ENCODE data around the gene ZNF491. TPM values are rescaled to one million over a fixed set of nuclear protein-coding genes. Genes with fewer than 3 reads are reported as not detected.
A peak's percentile ranks its signal among the peaks of the same experiment; 100 is the strongest.
"Not testable (repeated sequence)": the region's sequence is repeated elsewhere in the genome, so short reads cannot be mapped to it uniquely, and the experiment has no call there.

The ZNF491 gene
- total RNA-seq, 2 donors from 2014 or later = 0.46 to 2.4 TPM

GRCh38 chr19:11821474-11822109 lies 23.3 kb downstream of the ZNF491 start:
- ATAC-seq (replicated peaks in 1 of 2) = peak; percentile 56 to 70
- Mint-ChIP-seq H3K36me3 (ENCODE audit: insufficient read depth in 2 of 2) (peaks cover 18 to 49% of the 10 kb centered on the region in 2 donors), H3K4me3 (no peak overlapping the region), H3K27me3 (ENCODE audit: low read depth) (no peaks in the 10 kb centered on the region), H3K9me3 (peaks cover 6 to 19% of the 10 kb centered on the region in 2 donors), H3K4me1 (ENCODE audit: low read depth) (peaks cover 9% of the 10 kb centered on the region), H3K27ac (no peak overlapping the region)
- DNase-seq = peak in 1 of 2 donors; percentile 13

GRCh38 chr19:11828957-11829876 lies 30.9 kb downstream of the ZNF491 start:
- H3K4me3 Mint-ChIP-seq; H3K27me3 Mint-ChIP-seq (ENCODE audit: low read depth); H3K27ac Mint-ChIP-seq; DNase-seq: not testable (repeated sequence)
- Mint-ChIP-seq H3K36me3 (ENCODE audit: insufficient read depth in 2 of 2) (peaks cover 37 to 79% of the 10 kb centered on the region in 2 donors), H3K9me3 (peaks cover 28 to 34% of the 10 kb centered on the region in 2 donors), H3K4me1 (ENCODE audit: low read depth) (peaks cover 14% of the 10 kb centered on the region)
- peak in 1 of 2 donors; percentile 22 for ATAC-seq (replicated peaks in 1 of 2)

DNA sequence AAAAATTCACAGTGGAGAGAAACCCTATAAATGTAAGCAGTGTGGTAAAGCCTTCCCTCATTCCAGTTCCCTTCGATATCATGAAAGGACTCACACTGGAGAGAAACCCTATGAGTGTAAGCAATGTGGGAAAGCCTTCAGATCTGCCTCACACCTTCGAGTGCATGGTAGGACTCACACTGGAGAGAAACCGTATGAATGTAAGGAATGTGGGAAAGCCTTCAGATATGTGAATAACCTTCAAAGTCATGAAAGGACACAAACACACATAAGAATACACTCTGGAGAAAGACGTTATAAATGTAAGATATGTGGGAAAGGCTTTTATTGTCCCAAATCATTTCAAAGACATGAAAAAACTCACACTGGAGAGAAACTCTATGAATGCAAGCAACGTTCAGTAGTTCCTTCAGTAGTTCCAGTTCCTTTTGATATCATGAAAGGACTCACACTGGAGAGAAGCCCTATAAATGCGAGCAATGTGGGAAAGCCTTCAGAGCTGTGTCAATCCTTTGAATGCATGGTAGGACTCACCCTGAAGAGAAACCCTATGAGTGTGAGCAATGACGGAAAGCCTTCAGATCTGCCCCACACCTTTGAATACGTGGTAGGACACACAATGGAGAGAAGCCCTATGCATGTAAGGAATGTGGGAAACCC lies 34.1 kb downstream of the ZNF491 start:
- Mint-ChIP-seq H3K27me3 (ENCODE audit: low read depth) (no peaks in the 10 kb centered on the region), H3K36me3 (ENCODE audit: insufficient read depth in 2 of 2) (peaks cover 38 to 78% of the 10 kb centered on the region in 2 donors), H3K27ac (no peak overlapping the region), H3K4me1 (ENCODE audit: low read depth) (peaks cover 14% of the 10 kb centered on the region), H3K4me3 (no peak overlapping the region), H3K9me3 (peaks cover 30 to 35% of the 10 kb centered on the region in 2 donors)
- DNase-seq (no peak), ATAC-seq (replicated peaks in 1 of 2) (no peak)

GRCh38 chr19:11833541-11833940 lies 35.2 kb downstream of the ZNF491 start:
- peaks cover 26 to 35% of the 10 kb centered on the region in 2 donors for H3K9me3 Mint-ChIP-seq

DNA sequence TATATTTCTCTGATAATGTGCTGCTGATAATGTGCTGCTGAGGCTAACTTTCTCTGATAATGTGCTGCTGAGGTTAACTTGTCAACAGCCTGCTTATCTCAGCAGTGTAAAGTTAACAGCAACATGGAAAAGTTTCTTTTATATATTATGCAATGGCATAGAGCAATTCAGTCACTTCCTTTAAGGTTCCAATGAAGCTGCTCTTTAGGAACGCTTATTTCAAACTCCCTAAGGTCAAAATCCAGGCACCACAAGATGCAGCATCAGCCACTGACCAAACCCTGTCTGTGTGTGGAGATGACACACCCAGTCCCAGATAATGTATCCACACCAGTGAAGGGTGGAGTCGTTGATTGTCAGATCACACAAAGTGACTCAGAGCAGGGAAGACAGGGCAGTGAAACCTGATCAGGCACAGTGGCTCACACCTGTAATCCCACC lies 37.3 kb downstream of the ZNF491 start:
- peaks cover 19 to 28% of the 10 kb centered on the region in 2 donors for H3K9me3 Mint-ChIP-seq
- not testable (repeated sequence) for DNase-seq; H3K4me1 Mint-ChIP-seq (ENCODE audit: low read depth); ATAC-seq (replicated peaks in 1 of 2); H3K4me3 Mint-ChIP-seq; H3K27me3 Mint-ChIP-seq (ENCODE audit: low read depth); H3K27ac Mint-ChIP-seq
- peaks cover 23 to 48% of the 10 kb centered on the region in 2 donors for H3K36me3 Mint-ChIP-seq (ENCODE audit: insufficient read depth in 2 of 2)

More at GRCh38 chr19:11833541-11833940, 35.2 kb downstream of the ZNF491 start:
- no peak for ATAC-seq (replicated peaks in 1 of 2)
- Mint-ChIP-seq H3K27me3 (ENCODE audit: low read depth) (no peaks in the 10 kb centered on the region), H3K27ac (no peak overlapping the region), H3K36me3 (ENCODE audit: insufficient read depth in 2 of 2) (peaks cover 37 to 68% of the 10 kb centered on the region in 2 donors), H3K4me3 (no peak overlapping the region), H3K4me1 (ENCODE audit: low read depth) (peaks cover 14% of the 10 kb centered on the region)
- no peak for DNase-seq

DNA sequence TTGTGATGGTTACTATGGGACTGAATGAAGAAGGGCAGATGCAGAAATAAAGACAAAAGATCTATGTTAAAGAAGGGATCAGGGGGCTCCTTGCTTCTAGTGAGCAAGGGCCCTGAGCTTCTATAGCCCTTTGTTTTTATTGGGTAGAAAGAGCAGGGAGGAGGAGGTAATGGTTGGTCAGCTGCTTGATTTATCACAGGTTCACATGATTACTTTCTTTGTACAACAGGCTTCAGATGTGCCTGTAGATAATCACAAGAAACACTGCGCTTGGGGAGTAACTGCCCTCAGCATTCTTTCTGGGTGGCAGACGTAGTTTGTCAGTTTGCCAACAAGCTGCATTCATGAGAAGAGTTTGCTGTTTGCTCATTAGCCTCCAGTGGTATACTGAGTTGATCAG lies 45.4 kb downstream of the ZNF491 start:
- H3K4me3 Mint-ChIP-seq = no peak overlapping the region
- peaks cover 5 to 6% of the 10 kb centered on the region in 2 donors for H3K36me3 Mint-ChIP-seq (ENCODE audit: insufficient read depth in 2 of 2)

GRCh38 chr19:11847615-11848014 lies 49.3 kb downstream of the ZNF491 start:
- not testable (repeated sequence) for H3K9me3 Mint-ChIP-seq; H3K27ac Mint-ChIP-seq; H3K27me3 Mint-ChIP-seq (ENCODE audit: low read depth); ATAC-seq (replicated peaks in 1 of 2); DNase-seq
- Mint-ChIP-seq H3K4me3 (peak overlapping the region; percentile 87 to 89), H3K4me1 (ENCODE audit: low read depth) (peaks cover 31% of the 10 kb centered on the region), H3K36me3 (ENCODE audit: insufficient read depth in 2 of 2) (peaks cover 12 to 24% of the 10 kb centered on the region in 2 donors)

More for the DNA sequence above, 45.4 kb downstream of the ZNF491 start:
- peaks cover 31% of the 10 kb centered on the region for H3K4me1 Mint-ChIP-seq (ENCODE audit: low read depth)
- DNase-seq = no peak
- no peaks in the 10 kb centered on the region for H3K27me3 Mint-ChIP-seq (ENCODE audit: low read depth)
- no peak for ATAC-seq (replicated peaks in 1 of 2)
- H3K27ac Mint-ChIP-seq = no peak overlapping the region
- H3K9me3 Mint-ChIP-seq = peaks cover 0 to 7% of the 10 kb centered on the region in 2 donors

DNA sequence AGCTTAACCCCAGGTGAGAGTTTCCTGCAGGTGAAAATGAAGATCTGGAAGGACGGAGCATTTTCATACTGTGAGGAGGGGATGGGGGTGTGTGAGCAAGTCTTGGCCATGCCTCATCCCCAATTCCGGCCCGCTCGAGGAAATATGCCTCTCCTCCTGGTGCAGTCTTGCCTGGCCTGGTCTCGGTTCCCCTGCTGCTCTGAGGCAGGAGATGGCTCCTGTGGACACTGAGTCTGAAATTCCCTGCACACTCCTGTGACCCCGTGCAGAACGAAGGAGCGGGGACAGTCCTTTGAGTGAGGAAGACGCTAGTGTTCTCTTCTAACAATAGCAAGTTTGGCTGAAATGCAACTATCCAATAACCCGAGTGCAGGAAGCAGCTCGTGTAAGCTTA lies 49.9 kb downstream of the ZNF491 start:
- Mint-ChIP-seq H3K27me3 (ENCODE audit: low read depth) (no peaks in the 10 kb centered on the region), H3K9me3 (peaks cover 0 to 6% of the 10 kb centered on the region in 2 donors), H3K4me1 (ENCODE audit: low read depth) (peaks cover 26% of the 10 kb centered on the region), H3K36me3 (ENCODE audit: insufficient read depth in 2 of 2) (peaks cover 14 to 20% of the 10 kb centered on the region in 2 donors), H3K4me3 (peak overlapping the region; percentile 87 to 89), H3K27ac (no peak overlapping the region)
- peak in 1 of 2 donors; percentile 40 for ATAC-seq (replicated peaks in 1 of 2)
- DNase-seq = no peak

DNA sequence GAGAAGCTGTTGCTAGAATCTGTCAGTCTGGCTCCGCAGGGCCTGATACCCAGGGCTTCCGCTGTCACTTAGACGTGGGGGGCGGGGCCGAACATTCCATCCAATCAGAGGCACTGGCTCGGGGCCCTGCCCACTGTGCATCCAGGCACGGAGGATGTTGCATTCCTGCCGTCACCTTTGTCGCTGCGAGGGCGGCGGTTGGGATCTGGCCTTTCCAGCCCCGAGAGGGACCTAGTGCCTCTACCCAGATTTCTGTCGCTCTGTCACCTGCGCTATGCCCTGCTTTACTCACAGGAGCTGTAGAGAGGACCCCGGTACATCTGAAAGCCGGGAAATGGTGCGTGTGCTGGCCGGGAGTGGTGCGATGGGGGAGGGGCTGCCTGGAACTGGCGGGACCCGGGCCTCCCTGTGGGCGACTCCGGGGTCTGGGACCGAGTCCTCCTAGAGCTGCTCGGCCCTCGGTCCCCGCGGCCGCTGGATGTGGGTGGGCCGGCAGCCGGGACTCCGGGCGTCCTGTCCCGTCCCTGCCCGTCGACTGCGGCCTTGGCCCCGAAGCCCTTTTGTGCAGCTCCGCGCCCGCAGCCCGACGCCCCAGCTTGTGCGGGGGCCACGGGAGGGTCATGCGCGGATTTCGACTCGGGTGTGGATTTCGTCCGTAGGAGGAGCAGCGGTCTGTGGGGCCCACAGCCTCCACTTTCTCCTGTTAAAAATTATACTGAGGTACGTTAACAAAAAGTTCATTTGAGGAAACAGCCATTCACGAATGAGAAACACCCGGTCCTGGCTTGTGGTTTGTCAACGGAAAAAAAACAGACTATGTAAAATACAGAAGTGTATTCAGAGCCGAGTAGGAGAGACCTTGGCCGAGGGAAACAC lies 50.5 kb downstream of the ZNF491 start, which contains the start of gene ZNF439:
TSS of gene ZNF439 (plus strand) at position 133 of the 876 bp plus-strand sequence. CDS start at position 275, 142 bp downstream.
- ATAC-seq (replicated peaks in 1 of 2) = peak; percentile 99 to 100
- Mint-ChIP-seq H3K9me3 (peaks cover 0 to 5% of the 10 kb centered on the region in 2 donors), H3K27ac (peak within 1 kb of the TSS; percentile 8), H3K4me3 (peak within 1 kb of the TSS; percentile 87 to 89), H3K27me3 (ENCODE audit: low read depth) (no peaks in the 10 kb centered on the region), H3K36me3 (ENCODE audit: insufficient read depth in 2 of 2) (peaks cover 13 to 20% of the 10 kb centered on the region in 2 donors), H3K4me1 (ENCODE audit: low read depth) (peaks cover 20% of the 10 kb centered on the region)
- peak; percentile 90 to 94 for DNase-seq

DNA sequence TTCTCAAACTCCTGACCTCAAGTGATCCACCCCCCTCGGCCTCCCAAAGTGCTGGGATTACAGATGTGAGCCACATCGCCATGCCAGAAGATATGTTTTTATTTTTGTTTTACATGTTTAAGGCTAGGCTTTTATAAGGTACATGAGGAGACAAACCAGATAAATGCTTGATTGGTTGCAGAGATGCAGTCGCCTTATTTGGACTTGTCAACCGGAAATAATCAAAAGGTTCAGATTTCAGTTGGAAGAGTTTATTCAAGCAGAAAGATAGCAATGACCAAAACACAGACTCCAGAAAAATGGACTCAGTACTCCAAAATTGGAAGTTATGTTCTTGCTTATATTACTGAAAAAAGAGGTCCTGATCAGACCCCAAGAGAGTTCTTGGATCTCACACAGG lies 52.0 kb downstream of the ZNF491 start:
- Mint-ChIP-seq H3K36me3 (ENCODE audit: insufficient read depth in 2 of 2) (peaks cover 21 to 28% of the 10 kb centered on the region in 2 donors), H3K4me3 (peak overlapping the region in 1 of 2 donors; percentile 87)
- not testable (repeated sequence) for H3K27me3 Mint-ChIP-seq (ENCODE audit: low read depth)

GRCh38 chr19:11853358-11853757 lies 55.0 kb downstream of the ZNF491 start:
- no peak overlapping the region for H3K27ac Mint-ChIP-seq
- ATAC-seq (replicated peaks in 1 of 2) = no peak
- no peaks in the 10 kb centered on the region for H3K27me3 Mint-ChIP-seq (ENCODE audit: low read depth)
- H3K36me3 Mint-ChIP-seq (ENCODE audit: insufficient read depth in 2 of 2) = peaks cover 30 to 43% of the 10 kb centered on the region in 2 donors
- peaks cover 0 to 20% of the 10 kb centered on the region in 2 donors for H3K9me3 Mint-ChIP-seq
- no peak overlapping the region for H3K4me3 Mint-ChIP-seq
- peaks cover 11% of the 10 kb centered on the region for H3K4me1 Mint-ChIP-seq (ENCODE audit: low read depth)
- no peak for DNase-seq

More for the DNA sequence above, 52.0 kb downstream of the ZNF491 start:
- Mint-ChIP-seq H3K4me1 (ENCODE audit: low read depth) (peaks cover 20% of the 10 kb centered on the region), H3K9me3 (peaks cover 0 to 14% of the 10 kb centered on the region in 2 donors)
- DNase-seq; ATAC-seq (replicated peaks in 1 of 2); H3K27ac Mint-ChIP-seq: not testable (repeated sequence)

Measured in activated T-cell treated with anti-CD3 and anti-CD28 coated beads, Interleukin-2, amount 50 U/mL, for 72 hours (primary cell).